Right atrium auricular region (tissue), 2 donors: ENCODE measurements around the gene OCSTAMP. TPM values are rescaled to one million over a fixed set of nuclear protein-coding genes. Genes with fewer than 3 reads are reported as not detected.
A peak's percentile ranks its signal among the peaks of the same experiment; 100 is the strongest.

Experiments
- DNase-seq: peaks from one replicate; pipeline ENCODE4 v3.0.0-alpha.2; 2019; ENCODE audit warnings: low spot score
- H3K27ac ChIP-seq, 2 donors: fragments of 200-600 bp; sonication (generic); 1 replicate in 1 of 2; 2 replicates in 1 of 2; pipeline ENCODE4 v1.5.1; 2016 to 2019
- H3K27me3 ChIP-seq, 2 donors: fragments of 200-600 bp; sonication (generic); one replicate each; pipeline versions ENCODE4 v1.5.1 to v1.6.0; 2017 to 2019
- H3K36me3 ChIP-seq: fragments of 200-600 bp; sonication (generic); one replicate; pipeline ENCODE4 v1.5.1; 2016
- H3K4me1 ChIP-seq, 2 donors: fragments of 200-600 bp; sonication (generic); one replicate each; pipeline versions ENCODE4 v1.5.1 to v1.6.0; 2017 to 2019
- H3K4me3 ChIP-seq, 2 donors: fragments of 200-600 bp; sonication (generic); 1 replicate in 1 of 2; 2 replicates in 1 of 2; pipeline ENCODE4 v1.5.1; 2017 to 2019; ENCODE audit warnings: mild to moderate bottlenecking in 1 of 2, moderate library complexity in 1 of 2
- H3K9me3 ChIP-seq, 2 donors: fragments of 200-600 bp; sonication (generic); one replicate each; pipeline ENCODE4 v1.5.1; 2019
- CTCF ChIP-seq, 2 donors: fragments of 200-600 bp; sonication (generic); IDR thresholded peaks; one replicate each; pipeline ENCODE4 v1.5.1; 2019; ENCODE audit warnings: antibody characterized with exemption in 2 of 2
- total RNA-seq, 2 donors: library from RNA; depleted of rRNA; stranded (reverse); fragments of >200 nt; gene quantifications; one replicate each; pipeline ENCODE4 v1.1.0, GENCODE V29; 2016

Gene OCSTAMP
- total RNA-seq, 2 donors from 2014 or later, result not detected

- Histone ChIP-seq H3K27me3 (no peaks in the 10 kb centered on the region), H3K4me1 (peaks cover 0 to 15% of the 10 kb centered on the region in 2 donors), H3K4me3 (peak overlapping the region; percentile 18 to 39), H3K9me3 (no peaks in the 10 kb centered on the region), H3K27ac (peak overlapping the region; percentile 46 to 61), H3K36me3 (no peaks in the 10 kb centered on the region)
- no peak for TF ChIP-seq CTCF (IDR thresholded peaks at IDR 0.05)
- no peak for DNase-seq
Measured at GRCh38 chr20:46562009-46562372, 11.5 kb upstream of the OCSTAMP start.

GRCh38 chr20:46559685-46560440 is 9.4 kb upstream of the OCSTAMP start:
- H3K36me3 ChIP-seq, result no peaks in the 10 kb centered on the region
- H3K27me3 ChIP-seq, result no peaks in the 10 kb centered on the region
- peak in 1 of 2 donors; percentile 54 for TF ChIP-seq CTCF (IDR thresholded peaks at IDR 0.05)
- DNase-seq, result no peak
- no peaks in the 10 kb centered on the region for H3K9me3 ChIP-seq
- H3K27ac ChIP-seq, result no peak overlapping the region
- peaks cover 0 to 15% of the 10 kb centered on the region in 2 donors for H3K4me1 ChIP-seq
- H3K4me3 ChIP-seq, result no peak overlapping the region

GRCh38 chr20:46559001-46559400 is 8.5 kb upstream of the OCSTAMP start:
- Histone ChIP-seq H3K27ac (no peak overlapping the region), H3K4me1 (peaks cover 0 to 15% of the 10 kb centered on the region in 2 donors), H3K27me3 (no peaks in the 10 kb centered on the region), H3K4me3 (no peak overlapping the region), H3K36me3 (no peaks in the 10 kb centered on the region), H3K9me3 (no peaks in the 10 kb centered on the region)
- DNase-seq, result no peak
- TF ChIP-seq CTCF (IDR thresholded peaks at IDR 0.05), result no peak

- TF ChIP-seq CTCF (IDR thresholded peaks at IDR 0.05), result no peak
- no peaks in the 10 kb centered on the region for H3K9me3 ChIP-seq
- no peaks in the 10 kb centered on the region for H3K36me3 ChIP-seq
- H3K27me3 ChIP-seq, result no peaks in the 10 kb centered on the region
- H3K4me1 ChIP-seq, result peaks cover 0 to 15% of the 10 kb centered on the region in 2 donors
- H3K27ac ChIP-seq, result no peak overlapping the region
- peak; percentile 59 for DNase-seq
- no peak overlapping the region for H3K4me3 ChIP-seq
Measured at GRCh38 chr20:46558511-46558959, 8.1 kb upstream of the OCSTAMP start.

- no peak overlapping the region for H3K27ac ChIP-seq
Measured at GRCh38 chr20:46557231-46557956, 6.9 kb upstream of the OCSTAMP start.

More at GRCh38 chr20:46557231-46557956, 6.9 kb upstream of the OCSTAMP start:
- DNase-seq, result no peak
- H3K27me3 ChIP-seq, result no peaks in the 10 kb centered on the region
- H3K4me3 ChIP-seq, result no peak overlapping the region
- peaks cover 0 to 7% of the 10 kb centered on the region in 2 donors for H3K4me1 ChIP-seq
- no peaks in the 10 kb centered on the region for H3K9me3 ChIP-seq
- no peak for TF ChIP-seq CTCF (IDR thresholded peaks at IDR 0.05)
- H3K36me3 ChIP-seq, result no peaks in the 10 kb centered on the region
